ENCODE measurements around the gene JAKMIP1.

- no peak for TF ChIP-seq CTCF (IDR thresholded peaks at IDR 0.05)
- TF ChIP-seq POLR2A (IDR thresholded peaks at IDR 0.05): no peak
These were observed 157.9 kb downstream of the JAKMIP1 start for GRCh38 chr4:6042293-6043063.

Measured in body of pancreas (tissue), 4 donors.